HG03108 (cell line): Measurements from ENCODE around the gene CEP63.

ENCODE experiments used
- ATAC-seq: cut with Tn5 transposase; IDR thresholded peaks from one replicate; pipeline ENCODE4 v1.9.1; 2021; ENCODE audit warnings: moderate library complexity; ENCODE audit not compliant: unreplicated experiment

The CEP63 gene

GRCh38 chr3:134606033-134607025, 120.5 kb downstream of the CEP63 start:
- ATAC-seq, result no peak

GRCh38 chr3:134607054-134608022, 121.5 kb downstream of the CEP63 start:
- ATAC-seq, result no peak

- no peak for ATAC-seq
These were observed 122.3 kb downstream of the CEP63 start for GRCh38 chr3:134608023-134608770.

- ATAC-seq, result no peak
These were observed 123.0 kb downstream of the CEP63 start for GRCh38 chr3:134608771-134609435.

DNA sequence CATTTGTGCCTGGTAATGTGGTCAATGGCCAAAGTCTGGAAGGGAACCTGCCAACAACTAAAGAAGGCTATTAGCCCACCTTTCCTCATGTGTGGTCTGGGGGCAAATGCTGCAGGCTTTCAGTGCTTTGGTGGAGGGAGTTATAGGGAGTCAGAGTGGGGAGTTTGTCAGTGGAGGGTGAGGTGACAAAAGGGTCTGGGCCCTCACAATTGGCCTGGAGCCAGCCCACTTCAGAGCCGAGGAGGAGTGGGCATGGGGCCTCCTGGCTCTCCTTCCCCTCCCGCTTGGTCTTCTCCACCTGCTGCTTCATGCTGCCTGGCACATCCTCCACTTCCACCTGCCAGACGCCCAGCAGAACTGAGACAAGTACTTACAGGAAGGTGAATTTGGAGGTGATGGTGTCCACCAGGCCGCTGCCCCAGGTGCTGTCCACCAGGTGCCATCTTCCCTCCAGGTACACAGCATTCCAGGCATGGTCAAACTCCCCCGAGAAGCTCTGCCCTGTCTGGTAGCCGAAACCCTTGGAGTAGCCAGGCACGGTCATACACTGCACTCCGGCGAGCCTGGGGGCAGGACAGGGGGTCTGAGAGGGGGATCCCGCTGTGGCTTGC, 124.1 kb downstream of the CEP63 start:
- no peak for ATAC-seq

- ATAC-seq, result no peak
These were observed 124.9 kb downstream of the CEP63 start for GRCh38 chr3:134610432-134611385.

GRCh38 chr3:134611516-134611915, 125.7 kb downstream of the CEP63 start:
- ATAC-seq, result no peak

DNA sequence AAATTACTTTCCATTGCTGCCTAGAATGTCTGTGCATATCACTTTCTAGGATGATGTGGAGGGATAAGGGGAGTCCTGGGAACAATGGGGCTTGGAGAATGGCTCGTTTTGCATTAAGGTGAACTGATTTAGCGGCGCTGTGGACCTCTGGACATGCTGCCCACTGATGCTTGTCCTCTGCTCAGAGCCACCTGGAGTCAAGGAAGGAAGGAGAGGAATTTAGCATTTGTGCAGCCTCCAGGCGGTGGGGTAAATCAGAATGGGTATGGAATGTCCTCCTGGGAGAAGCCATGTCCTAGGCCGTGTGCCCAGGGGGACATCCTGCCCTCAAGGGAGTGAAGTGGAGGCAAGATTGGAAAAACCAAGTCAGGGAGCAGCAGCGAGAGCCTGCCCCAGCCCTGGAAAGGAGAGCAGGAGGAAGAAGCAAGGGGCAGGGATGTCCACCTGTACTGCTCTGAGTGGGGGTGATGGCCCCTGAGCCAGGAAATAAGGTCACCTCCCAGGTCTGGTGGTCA, 127.2 kb downstream of the CEP63 start:
- ATAC-seq, result no peak

GRCh38 chr3:134614955-134615354, 129.1 kb downstream of the CEP63 start:
- no peak for ATAC-seq

- no peak for ATAC-seq
These were observed 129.9 kb downstream of the CEP63 start for GRCh38 chr3:134615743-134616142.

DNA sequence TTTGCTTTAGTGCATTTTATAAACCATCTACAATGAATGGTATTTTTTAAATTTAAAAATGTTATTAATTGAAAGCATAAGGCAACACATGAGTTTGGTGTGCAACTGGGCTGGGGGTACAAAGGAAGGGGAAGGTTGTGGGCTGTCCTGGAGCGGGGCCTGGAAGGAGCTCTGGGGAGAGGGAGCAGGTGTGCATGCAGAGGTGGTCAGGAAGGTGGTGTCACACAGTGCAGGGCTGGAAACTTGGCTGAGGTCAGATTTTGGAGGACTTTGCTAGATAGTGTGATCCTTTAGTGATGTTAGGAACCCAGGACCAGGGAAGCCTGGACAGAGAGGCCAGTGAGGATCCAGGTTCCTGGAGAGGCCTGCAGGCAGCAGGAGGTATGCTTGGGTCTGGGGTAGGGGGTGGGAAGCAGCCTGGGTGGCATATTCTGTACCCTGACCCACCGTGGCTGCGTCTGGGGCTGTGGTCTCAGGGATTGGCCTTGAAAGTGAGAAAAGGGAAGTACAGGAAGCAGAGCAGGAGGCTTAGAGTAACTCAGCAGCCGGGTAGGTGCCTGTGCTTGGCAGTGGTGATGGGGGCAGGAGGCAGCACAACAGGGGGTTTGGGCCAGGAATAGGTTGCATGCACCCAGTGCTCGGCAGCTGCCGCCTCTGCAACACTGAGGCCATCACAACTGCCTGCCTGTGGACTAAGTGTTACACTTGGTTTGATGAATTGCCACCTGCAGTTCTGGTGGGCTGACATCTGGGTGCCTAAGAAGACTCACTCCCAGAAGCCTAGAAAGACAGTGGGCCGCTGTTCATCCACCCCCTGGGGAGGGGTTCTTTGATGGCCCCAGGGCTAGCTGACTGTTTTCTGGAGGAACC, 132.0 kb downstream of the CEP63 start:
- ATAC-seq, result no peak

- no peak for ATAC-seq
These were observed 132.8 kb downstream of the CEP63 start for GRCh38 chr3:134618478-134619300.

DNA sequence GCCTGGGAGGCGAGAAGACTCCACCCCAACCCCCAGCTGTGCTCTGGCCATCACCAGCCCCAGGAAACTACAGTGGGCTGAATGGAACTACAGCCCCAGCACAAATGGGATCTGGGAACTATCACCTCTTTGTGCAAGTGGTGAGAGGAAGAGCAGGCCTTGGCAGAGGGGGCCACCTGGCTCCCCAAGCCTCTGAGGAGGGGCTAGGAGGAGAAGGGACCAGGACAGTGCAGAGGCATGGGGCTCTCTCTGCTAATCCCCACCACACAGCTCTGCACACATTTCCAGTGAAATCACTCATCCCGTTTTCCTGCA, 133.4 kb downstream of the CEP63 start:
- no peak for ATAC-seq

DNA sequence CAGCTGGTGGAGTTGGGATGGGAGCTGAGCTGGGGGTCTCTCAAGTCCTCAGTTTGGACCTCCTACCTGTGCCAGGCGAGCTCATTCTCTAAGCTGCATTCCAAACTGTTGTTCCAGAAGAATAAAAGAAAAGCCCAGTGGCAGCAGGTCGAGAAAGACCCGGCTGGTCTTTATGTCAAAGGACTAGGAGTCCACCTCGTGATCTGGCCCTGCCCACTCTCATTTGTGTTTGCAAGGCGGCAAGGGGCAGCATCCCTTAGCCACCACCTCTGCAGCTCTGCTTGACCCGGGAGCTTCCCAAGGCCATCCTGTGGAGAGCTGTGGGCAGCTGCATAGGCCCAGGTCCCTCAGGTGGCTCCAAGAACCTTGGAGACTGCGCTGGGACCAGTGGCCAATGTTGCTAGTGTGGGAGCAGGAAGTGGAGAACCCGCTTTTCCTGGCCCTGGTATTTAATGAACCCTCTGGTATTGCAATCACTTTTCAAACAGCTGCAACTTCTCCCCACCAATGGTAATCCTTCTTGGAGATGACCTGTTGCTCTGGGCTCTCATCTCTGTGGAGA, 134.1 kb downstream of the CEP63 start:
- no peak for ATAC-seq

- no peak for ATAC-seq
These were observed 134.7 kb downstream of the CEP63 start for GRCh38 chr3:134620476-134621115.

DNA sequence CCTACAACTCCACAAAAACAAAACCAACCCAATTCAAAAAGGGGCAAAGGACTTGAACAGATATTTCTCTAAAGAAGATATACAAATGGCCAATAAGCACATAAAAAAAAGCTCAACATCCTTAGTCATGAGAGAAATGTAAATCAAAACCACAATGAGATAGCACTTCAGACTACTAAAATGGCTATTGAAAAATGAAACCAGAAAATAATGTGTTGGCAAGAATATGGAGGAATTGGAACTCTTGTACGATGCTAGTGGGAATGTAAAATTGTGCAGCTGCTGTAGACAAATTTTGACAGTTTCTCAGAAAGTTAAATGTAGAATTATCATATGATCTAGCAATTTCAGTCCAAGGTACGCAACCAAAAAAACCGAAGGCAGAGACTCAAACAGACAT, 136.0 kb downstream of the CEP63 start:
- ATAC-seq, result no peak
